Activated CD8-positive, alpha-beta memory T cell treated with anti-CD3 and anti-CD28 coated beads for 48 hours (primary cell): Measurements from ENCODE around the gene FAM107B.

Experiments
- DNase-seq, 3 experiments: peaks; one replicate each; pipeline ENCODE4 v3.0.0-alpha.2; 2020; ENCODE audit warnings: low read depth in 2 of 3, low spot score in 2 of 3

The FAM107B gene

DNA sequence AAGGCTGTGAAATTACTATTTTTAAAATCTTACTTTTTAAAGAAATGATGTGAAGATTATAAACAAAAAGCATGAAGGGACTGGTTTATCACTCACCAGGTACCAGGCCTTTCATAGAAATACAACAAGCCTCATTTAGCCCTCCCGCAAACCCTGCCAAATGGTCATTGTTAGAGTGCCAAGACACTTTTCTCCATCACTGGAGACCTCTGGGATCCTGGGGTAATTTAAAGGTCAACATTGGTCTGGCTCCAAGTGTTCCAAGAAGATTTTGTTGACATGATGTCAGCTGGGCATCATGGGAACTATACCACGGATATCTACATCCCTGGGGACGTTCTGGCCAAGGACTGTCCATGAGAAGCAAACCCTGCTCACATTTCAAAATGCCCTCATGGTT is 306.0 kb downstream of the FAM107B start:
- DNase-seq: no peak
